ENCODE measurements around the gene TGFBR1.

- no peak for TF ChIP-seq EZH2 (IDR thresholded peaks at IDR 0.05)
- no peak for TF ChIP-seq POLR2AphosphoS5 (IDR thresholded peaks at IDR 0.05; ENCODE audit: borderline replicate concordance, low read depth, low read length)
Measured at GRCh38 chr9:99101812-99102211, 3.1 kb upstream of the TGFBR1 start.
